Erythroblast (primary cell): ENCODE data around the gene SMARCB1.

ENCODE experiments used
- DNase-seq, 2 experiments: peaks; one replicate each; lab custom pipeline; 2025; lab: John Stamatoyannopoulos, UW
- GATA1 ChIP-seq: IDR thresholded peaks from 2 replicates; pipeline ENCODE4 v1.6.1; 2011; ENCODE audit warnings: low read depth, mild to moderate bottlenecking, control low read depth, low read length, moderate library complexity
- POLR2A ChIP-seq: IDR thresholded peaks from 2 replicates; pipeline ENCODE4 v1.6.1; 2011; ENCODE audit warnings: mild to moderate bottlenecking, low read length

Gene SMARCB1

DNA sequence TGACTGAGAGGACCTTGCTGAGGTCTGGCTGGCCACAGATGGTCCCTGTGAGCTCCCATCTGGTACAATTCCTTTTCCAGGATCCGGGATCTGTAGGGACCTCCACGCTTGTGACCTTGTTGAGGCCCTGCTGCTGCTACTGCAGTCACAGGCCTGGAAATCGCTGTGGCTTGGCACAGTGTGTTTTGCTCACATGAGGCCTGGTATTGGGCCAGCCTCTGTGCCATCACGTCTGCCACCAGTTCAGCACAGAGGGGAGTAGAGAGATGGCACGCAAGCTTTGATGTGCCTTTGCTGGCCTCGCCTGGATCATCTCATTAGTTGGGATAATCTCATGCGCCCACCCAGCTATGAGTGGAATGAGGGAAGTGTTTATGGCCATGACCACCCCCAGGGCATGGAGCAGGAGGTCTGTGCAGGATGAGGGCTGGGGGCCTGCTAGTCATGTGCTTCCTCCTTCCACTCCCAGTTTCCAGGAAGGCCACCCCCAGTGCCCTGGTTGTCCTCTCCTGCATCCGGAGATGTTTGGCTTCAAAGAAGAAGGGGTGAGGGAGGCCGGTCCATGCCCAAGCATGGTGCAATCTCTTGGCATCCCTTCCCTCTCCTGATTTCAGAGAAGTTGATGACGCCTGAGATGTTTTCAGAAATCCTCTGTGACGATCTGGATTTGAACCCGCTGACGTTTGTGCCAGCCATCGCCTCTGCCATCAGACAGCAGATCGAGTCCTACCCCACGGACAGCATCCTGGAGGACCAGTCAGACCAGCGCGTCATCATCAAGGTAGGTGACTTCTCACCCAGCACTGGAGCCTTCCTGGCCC lies 29.6 kb downstream of the SMARCB1 start:
- TF ChIP-seq GATA1 (no peak), POLR2A (no peak)
- no peak for DNase-seq

- DNase-seq = no peak
- TF ChIP-seq POLR2A (no peak), GATA1 (no peak)
These were observed 30.4 kb downstream of the SMARCB1 start for GRCh38 chr22:23817146-23817545.

GRCh38 chr22:23818541-23818940 lies 31.8 kb downstream of the SMARCB1 start:
- DNase-seq = no peak
- TF ChIP-seq POLR2A (no peak), GATA1 (no peak)

DNA sequence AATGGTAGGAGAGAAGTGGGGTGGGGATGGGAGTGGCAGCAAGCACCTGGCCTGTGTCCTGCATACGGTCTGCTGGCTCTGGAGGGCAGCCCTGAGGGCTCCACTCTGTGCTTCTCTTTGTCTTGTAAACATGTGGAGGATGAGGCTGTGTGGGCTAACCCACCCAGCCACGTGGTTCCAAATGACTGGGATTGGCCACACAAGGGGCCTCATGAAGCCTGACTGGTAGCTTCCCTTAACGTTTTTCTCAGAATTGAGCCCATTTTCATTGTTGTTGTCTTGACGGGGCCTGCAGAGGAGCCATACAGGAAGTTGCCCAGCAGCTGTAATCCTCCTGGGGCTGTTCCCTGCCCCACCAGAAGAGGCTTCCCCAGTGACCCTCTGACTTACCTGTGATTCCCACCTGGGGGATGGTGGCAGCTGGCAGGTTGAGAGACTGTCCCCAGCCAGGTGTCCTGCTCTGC lies 34.0 kb downstream of the SMARCB1 start:
- no peak for TF ChIP-seq POLR2A
- TF ChIP-seq GATA1 = no peak
- no peak for DNase-seq

- no peak for TF ChIP-seq POLR2A
- no peak for TF ChIP-seq GATA1
- DNase-seq = no peak
These were observed 35.4 kb downstream of the SMARCB1 start for GRCh38 chr22:23822101-23822671.

DNA sequence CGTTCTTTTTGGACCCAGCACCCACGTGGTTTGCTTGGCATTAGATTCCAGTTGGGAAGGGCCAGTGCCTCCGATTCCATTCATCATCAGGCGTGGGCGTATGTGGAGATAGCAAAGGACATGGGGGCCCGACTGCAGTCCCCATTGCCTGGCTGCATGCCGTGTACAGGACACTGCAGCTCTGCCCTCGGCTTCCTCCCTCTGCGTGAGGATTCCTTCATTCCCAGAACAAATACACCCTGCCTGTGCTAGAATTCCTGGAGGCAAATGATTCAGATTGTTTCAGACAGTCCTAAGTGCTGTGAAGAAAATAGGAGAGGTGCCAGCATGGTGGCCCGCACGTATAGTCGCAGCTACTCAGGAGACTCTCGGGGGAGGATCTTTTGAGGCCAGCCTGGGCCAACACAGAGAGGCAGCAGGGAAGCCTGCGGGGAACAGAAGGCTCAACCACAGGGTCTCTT lies 36.6 kb downstream of the SMARCB1 start:
- TF ChIP-seq POLR2A = no peak
- TF ChIP-seq GATA1 = no peak
- no peak for DNase-seq

DNA sequence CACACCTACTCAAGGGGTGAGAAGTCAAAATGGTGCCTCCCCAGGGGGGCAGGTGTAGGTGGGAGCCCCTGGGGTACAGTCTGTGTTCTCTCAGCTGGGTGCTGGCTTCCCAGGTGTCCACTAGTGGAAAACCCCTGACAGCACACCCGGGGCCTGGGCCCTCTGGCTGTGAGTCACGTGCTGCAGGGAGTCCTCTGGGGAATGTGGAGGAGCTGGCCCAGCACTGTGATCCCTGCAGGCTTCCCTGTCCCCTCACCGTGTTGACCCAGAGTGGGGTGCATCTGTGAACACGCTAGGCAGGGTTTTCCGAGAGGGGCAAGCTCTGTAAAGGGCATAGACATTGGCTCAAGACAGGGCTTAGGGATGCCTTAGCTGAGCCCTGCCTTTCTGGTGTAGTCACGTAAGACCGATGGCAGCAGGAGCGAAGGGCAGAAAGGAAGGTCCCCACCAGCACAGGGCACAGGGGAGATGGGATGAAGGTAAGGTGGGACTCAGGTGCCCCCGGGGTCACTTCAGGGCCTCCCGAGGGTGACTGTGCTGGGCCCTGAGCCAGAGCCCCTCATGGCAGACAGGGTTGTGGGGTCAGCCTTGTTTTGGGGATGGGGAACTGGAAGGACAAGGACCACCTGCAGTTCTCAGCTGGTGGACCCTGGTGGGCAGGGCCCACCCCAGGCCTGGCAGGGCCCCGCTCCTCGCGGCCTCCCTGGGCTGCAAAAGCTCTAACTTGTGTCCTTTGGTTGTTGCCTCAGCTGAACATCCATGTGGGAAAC lies 37.9 kb downstream of the SMARCB1 start:
- no peak for TF ChIP-seq GATA1
- TF ChIP-seq POLR2A = no peak
- no peak for DNase-seq

DNA sequence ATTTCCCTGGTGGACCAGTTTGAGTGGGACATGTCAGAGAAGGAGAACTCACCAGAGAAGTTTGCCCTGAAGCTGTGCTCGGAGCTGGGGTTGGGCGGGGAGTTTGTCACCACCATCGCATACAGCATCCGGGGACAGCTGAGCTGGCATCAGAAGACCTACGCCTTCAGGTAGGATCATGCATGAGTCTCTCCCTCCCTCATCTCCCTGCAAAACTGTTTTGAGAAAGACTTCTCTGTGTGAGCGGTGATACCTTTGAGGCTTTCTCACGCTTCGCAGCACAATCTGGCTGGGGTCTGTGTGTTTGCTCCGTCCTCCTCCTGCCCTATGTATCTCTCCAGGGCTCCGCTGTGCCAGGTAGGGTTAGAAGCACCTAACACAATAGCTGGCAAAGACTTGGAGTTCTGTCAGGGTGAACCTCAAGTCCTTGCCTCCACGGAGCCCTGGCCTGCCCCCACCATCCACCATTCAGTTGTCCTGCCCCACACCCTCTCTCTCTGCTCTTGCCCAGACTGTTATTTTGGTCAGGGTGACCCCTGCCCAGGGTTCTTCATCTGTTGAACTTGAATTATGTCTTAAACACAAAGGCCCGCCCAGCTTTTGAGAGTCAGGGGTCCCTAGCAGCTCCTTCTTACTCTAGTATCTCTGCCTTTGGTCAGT lies 38.6 kb downstream of the SMARCB1 start:
- no peak for DNase-seq
- no peak for TF ChIP-seq GATA1
- no peak for TF ChIP-seq POLR2A

DNA sequence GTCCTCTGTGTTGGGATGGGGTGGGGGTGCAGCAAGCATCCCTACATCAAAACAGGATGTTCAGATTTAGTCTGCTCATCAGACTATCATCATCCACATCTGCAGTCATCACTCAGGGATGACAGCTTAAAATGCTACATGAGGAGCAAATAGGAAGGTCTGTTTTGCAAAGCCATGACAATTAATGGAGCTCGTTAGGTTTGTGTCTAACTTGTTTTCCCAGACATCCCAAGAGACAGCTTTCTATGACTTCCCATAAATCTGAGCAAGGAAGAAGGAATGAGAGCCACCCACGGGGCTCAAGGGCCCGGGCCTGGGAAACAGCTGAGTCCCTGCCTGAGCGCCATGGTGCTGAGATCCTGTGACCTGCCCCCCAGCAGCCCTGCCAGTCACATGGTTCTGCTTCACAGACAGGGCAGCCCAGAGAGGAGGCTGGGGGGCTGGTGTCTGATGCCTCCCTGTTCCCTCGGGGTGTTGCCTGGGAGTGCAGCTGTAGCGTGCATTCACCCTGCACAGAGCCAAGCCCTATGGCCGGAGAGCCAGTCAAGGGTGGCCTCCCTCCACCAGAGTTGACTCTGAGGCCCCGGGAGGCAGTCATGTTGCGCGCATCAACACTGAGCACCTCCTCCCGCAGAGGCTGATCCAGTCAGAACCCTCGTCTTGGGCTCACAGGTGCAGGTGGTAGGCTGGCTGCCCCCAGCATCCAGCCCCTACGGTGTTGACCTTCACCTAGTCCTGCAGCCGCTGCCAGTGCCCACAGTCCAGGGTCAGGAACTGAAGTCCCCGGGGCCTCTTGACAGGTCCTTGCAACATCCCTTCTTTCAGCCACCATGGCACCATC lies 40.0 kb downstream of the SMARCB1 start:
- no peak for TF ChIP-seq GATA1
- DNase-seq = no peak

DNA sequence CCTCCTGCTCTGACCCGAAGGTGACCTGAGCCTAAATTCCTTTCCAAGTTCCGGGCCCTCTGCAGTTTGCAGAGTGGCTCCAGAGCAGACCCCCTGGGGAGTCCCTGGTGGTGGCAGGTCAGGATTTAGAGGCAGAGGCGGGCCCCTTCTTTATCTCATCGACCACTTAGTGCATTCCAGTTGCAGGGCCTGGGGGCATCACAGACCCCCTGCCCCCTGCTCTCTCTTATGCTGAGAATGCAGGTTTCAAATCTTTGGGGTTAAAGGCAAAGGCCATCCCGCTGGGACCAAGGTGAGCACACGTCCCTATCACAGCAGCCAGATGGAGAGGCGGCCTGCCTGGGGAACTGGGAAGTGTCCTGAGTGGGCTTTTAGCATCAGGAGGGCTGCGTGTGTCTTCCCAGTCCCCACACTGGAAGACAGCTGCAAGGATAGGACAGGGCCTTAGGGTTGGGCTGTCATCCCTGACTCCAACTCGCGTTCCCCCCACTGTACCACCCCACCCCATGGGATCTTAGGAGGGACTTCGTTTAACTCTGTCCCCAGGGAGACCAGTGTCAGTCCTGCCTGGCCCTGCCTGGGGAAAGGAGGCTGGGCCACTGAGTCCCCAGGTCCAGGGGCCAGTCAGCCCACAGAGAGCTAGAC lies 40.7 kb downstream of the SMARCB1 start:
- no peak for DNase-seq
- TF ChIP-seq POLR2A (no peak), GATA1 (no peak)

DNA sequence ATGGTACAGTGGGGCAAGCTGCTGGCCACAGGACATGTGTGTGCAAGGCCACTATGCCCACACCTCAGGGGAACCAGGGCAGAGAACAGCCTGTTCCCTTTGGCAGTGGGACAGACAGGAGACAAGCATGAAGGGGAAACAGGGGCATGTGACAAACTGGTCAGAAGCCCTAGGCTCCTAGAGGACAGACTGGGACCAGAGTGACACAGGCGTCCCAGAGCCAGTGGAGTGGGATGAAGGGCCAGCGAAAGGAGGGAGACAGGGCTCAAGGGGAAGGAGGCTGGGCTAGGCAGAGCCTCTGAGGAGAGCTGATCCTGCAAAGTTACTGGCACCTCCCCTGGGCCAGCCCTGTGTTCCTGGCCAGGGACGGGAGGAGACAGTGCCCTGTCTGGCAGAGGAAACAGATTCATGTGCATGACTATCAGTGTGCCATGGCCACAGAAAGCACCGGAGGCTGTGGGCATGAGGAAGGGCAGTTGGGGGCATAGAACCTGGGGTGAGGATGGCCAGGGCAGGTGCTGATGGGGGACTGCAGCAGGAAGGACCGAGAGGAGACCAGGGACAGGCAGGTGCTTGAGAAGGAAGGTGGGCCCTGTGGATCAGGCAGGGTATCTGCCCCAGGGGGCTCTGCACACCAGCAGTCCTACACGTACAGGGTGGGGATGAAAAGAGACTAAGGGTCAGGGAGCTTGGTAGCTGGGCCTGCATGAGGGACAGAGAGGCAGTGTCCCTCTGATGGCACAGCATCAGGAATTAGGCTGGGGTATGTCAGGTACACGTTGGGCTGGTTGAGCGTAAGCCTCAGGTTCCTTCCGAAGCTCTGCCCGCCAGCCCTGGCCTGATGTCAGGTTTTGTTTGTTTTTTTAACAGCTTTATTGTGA lies 42.3 kb downstream of the SMARCB1 start:
- no peak for DNase-seq
- no peak for TF ChIP-seq GATA1
- no peak for TF ChIP-seq POLR2A

DNA sequence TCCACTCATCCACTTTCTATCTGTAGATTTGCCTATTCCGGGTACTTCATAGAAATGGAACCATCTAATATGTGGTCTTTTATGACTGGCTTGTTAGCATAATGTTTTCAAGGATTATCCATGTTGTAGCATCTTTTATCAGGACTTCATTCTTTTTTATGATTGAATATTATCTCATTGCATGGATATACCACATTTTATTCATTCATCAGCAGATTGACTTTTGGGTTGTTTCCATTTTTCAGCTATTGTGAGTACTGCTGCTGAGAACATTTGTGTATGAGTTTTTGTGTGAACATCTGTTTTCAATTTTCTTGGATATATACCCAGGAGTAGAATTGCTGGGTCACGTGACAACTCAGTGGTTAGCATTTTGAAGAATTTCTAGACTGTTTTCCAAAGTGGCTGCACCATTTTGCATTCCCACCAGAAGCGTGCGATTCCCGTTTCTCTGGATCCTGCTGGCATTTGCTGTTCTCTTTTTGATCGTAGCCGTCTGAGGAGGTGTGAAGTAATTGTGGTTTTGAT lies 43.1 kb downstream of the SMARCB1 start:
- DNase-seq = no peak
- TF ChIP-seq POLR2A = no peak
- no peak for TF ChIP-seq GATA1
